SK-N-SH treated with all-trans-retinoic acid at 6 μM for 48 hours (cell line): ENCODE measurements around the gene SPOP.

Experiments used
- ATAC-seq: fragments of 200-7000 bp; cut with Tn5 transposase; 3 replicates; pipeline ENCODE4 v1.9.1; 2020; ENCODE audit warnings: mild to moderate bottlenecking, moderate library complexity
- BACH2 ChIP-seq: fragments of 250-450 bp; sonication (Bioruptor Pico); IDR thresholded peaks from 2 replicates; pipeline ENCODE4 v1.9.0; 2021; ENCODE audit warnings: mild to moderate bottlenecking, borderline replicate concordance
- CREB5 ChIP-seq: fragments of 250-450 bp; sonication (Bioruptor Pico); IDR thresholded peaks from 2 replicates; pipeline ENCODE4 v1.5.1; 2020; ENCODE audit warnings: low read depth, mild to moderate bottlenecking, moderate library complexity
- CSDC2 ChIP-seq: fragments of 250-450 bp; sonication (Bioruptor Pico); IDR thresholded peaks from 2 replicates; pipeline ENCODE4 v1.5.0; 2020; ENCODE audit warnings: mild to moderate bottlenecking, moderate library complexity
- ESRRG ChIP-seq: fragments of 250-450 bp; sonication (Bioruptor Pico); IDR thresholded peaks from 2 replicates; pipeline ENCODE4 v1.6.1; 2021; ENCODE audit warnings: mild to moderate bottlenecking
- GLIS3 ChIP-seq: fragments of 250-450 bp; sonication (Bioruptor Pico); IDR thresholded peaks from 2 replicates; pipeline ENCODE4 v1.5.0; 2020; ENCODE audit warnings: mild to moderate bottlenecking, moderate library complexity
- ISL1 ChIP-seq: fragments of 250-450 bp; sonication (Bioruptor Pico); IDR thresholded peaks from 2 replicates; pipeline ENCODE4 v2.1.2; 2022; ENCODE audit warnings: mild to moderate bottlenecking, moderate library complexity
- OSR1 ChIP-seq: fragments of 250-450 bp; sonication (Bioruptor Pico); IDR thresholded peaks from 2 replicates; pipeline ENCODE4 v1.8.0; 2022; ENCODE audit warnings: moderate library complexity, mild to moderate bottlenecking, inconsistent platforms
- POU6F1 ChIP-seq: fragments of 250-450 bp; sonication (Bioruptor Pico); IDR thresholded peaks from 2 replicates; pipeline ENCODE4 v1.8.0; 2021; ENCODE audit warnings: low read depth, mild to moderate bottlenecking, moderate library complexity, borderline replicate concordance
- PPARA ChIP-seq: fragments of 250-450 bp; sonication (Bioruptor Pico); IDR thresholded peaks from 2 replicates; pipeline ENCODE4 v1.5.0; 2020; ENCODE audit warnings: mild to moderate bottlenecking, borderline replicate concordance
- RARB ChIP-seq: fragments of 250-450 bp; sonication (Bioruptor Pico); IDR thresholded peaks from 2 replicates; pipeline ENCODE4 v1.8.0; 2021; ENCODE audit warnings: mild to moderate bottlenecking, moderate library complexity
- SNAI2 ChIP-seq: fragments of 250-450 bp; sonication (Bioruptor Pico); IDR thresholded peaks from 2 replicates; pipeline ENCODE4 v1.5.0; 2020; ENCODE audit warnings: mild to moderate bottlenecking, moderate library complexity
- TCF4 ChIP-seq: fragments of 250-450 bp; sonication (Bioruptor Pico); IDR thresholded peaks from 2 replicates; pipeline ENCODE4 v1.8.0; 2021; ENCODE audit warnings: mild to moderate bottlenecking, moderate library complexity, borderline replicate concordance
- ZC3H10 ChIP-seq: fragments of 250-450 bp; sonication (Bioruptor Pico); IDR thresholded peaks from 2 replicates; pipeline ENCODE4 v1.5.1; 2021; ENCODE audit warnings: mild to moderate bottlenecking, moderate library complexity
- ZFP3 ChIP-seq: fragments of 250-450 bp; sonication (Bioruptor Pico); IDR thresholded peaks from 2 replicates; pipeline ENCODE4 v1.5.0; 2020; ENCODE audit warnings: mild to moderate bottlenecking, moderate library complexity
- ZFP30 ChIP-seq: fragments of 450-650 bp; formaldehyde crosslinking; IDR thresholded peaks from 2 replicates; pipeline ENCODE4 v1.5.0; 2022; ENCODE audit warnings: mild to moderate bottlenecking, moderate library complexity
- ZNF565 ChIP-seq: fragments of 450-650 bp; formaldehyde crosslinking; conservative IDR thresholded peaks from 2 replicates; pipeline ENCODE4 v1.5.0; 2020; ENCODE audit warnings: low read depth, mild to moderate bottlenecking, moderate library complexity
- ZNF70 ChIP-seq: fragments of 450-650 bp; formaldehyde crosslinking; IDR thresholded peaks from 2 replicates; pipeline ENCODE4 v1.5.0; 2020; ENCODE audit warnings: mild to moderate bottlenecking, moderate library complexity
- ZNF8 ChIP-seq: fragments of 450-650 bp; formaldehyde crosslinking; IDR thresholded peaks from 2 replicates; pipeline ENCODE4 v1.5.0; 2020; ENCODE audit warnings: mild to moderate bottlenecking, moderate library complexity
- TF ChIP-seq, protein P1 (sequence below): fragments of 250-450 bp; sonication (Bioruptor Pico); IDR thresholded peaks from 2 replicates; pipeline ENCODE4 v1.5.0; 2020; ENCODE audit warnings: mild to moderate bottlenecking, moderate library complexity

SPOP gene

DNA sequence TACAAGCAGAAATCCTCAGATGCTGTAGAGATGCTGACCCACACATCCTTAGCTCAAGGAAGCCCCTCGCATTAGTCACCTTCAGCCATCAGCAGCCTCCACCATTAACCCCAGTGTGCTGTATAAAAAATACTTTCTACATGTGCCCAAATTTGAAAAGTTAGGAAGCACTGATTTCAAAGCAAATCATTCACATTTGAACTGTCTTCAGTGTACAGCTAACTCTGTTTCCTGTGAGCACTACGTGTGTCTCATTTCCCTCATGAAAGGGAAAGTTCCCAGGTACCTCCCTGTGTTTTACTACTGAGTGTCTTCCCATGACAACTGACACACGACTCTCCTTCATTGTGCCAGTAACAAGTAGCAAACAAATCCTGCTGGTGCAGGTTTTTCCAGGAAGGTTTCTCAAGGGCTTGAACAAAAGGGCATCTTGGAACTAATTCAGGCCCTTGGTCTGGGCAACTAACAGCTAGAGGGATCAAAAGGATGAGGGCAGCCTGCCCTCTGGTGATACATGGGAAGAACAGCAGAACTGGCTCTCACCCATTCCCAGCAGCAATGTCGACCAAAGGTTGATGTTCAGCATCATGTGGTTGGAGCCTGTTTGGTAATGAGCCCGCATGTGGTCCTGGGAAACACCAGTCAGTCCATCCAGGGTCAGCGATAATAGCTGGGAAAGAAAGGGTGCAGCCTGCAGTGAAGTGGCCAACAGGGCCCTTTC lies 25.8 kb upstream of the SPOP start:
- no peak for ATAC-seq
- TF ChIP-seq ZNF70 (CRISPR knock-in tag) (no peak), CREB5 (no peak), ISL1 (CRISPR knock-in tag) (no peak), ESRRG (no peak), ZFP30 (no peak), PPARA (CRISPR knock-in tag) (no peak), CSDC2 (no peak), ZFP3 (CRISPR knock-in tag) (no peak), BACH2 (no peak), ZC3H10 (CRISPR knock-in tag) (no peak), POU6F1 (no peak), TCF4 (no peak)
- TF ChIP-seq, protein P1, sequence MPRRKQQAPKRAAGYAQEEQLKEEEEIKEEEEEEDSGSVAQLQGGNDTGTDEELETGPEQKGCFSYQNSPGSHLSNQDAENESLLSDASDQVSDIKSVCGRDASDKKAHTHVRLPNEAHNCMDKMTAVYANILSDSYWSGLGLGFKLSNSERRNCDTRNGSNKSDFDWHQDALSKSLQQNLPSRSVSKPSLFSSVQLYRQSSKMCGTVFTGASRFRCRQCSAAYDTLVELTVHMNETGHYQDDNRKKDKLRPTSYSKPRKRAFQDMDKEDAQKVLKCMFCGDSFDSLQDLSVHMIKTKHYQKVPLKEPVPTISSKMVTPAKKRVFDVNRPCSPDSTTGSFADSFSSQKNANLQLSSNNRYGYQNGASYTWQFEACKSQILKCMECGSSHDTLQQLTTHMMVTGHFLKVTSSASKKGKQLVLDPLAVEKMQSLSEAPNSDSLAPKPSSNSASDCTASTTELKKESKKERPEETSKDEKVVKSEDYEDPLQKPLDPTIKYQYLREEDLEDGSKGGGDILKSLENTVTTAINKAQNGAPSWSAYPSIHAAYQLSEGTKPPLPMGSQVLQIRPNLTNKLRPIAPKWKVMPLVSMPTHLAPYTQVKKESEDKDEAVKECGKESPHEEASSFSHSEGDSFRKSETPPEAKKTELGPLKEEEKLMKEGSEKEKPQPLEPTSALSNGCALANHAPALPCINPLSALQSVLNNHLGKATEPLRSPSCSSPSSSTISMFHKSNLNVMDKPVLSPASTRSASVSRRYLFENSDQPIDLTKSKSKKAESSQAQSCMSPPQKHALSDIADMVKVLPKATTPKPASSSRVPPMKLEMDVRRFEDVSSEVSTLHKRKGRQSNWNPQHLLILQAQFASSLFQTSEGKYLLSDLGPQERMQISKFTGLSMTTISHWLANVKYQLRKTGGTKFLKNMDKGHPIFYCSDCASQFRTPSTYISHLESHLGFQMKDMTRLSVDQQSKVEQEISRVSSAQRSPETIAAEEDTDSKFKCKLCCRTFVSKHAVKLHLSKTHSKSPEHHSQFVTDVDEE (CRISPR knock-in tag): no peak

GRCh38 chr17:49700960-49701359 lies 23.1 kb upstream of the SPOP start:
- TF ChIP-seq CSDC2: no peak
- TF ChIP-seq ZFP3 (CRISPR knock-in tag): no peak
- no peak for TF ChIP-seq POU6F1
- TF ChIP-seq ZNF565 (CRISPR knock-in tag): no peak
- TF ChIP-seq GLIS3 (CRISPR knock-in tag): no peak
- TF ChIP-seq OSR1 (CRISPR knock-in tag): no peak
- no peak for TF ChIP-seq RARB (CRISPR knock-in tag)
- TF ChIP-seq TCF4: no peak
- no peak for TF ChIP-seq SNAI2
- no peak for ATAC-seq

- TF ChIP-seq ZNF8 (CRISPR knock-in tag) (no peak), TCF4 (no peak)
- TF ChIP-seq, protein P1 (CRISPR knock-in tag): no peak
- no peak for ATAC-seq
These were observed 22.2 kb upstream of the SPOP start for GRCh38 chr17:49699966-49700575.
